GM23248 (cell line): ENCODE results near the gene CREBL2.

Experiments
- EZH2 ChIP-seq: fragments of 200-600 bp; sonication (generic); IDR thresholded peaks from 2 replicates; pipeline ENCODE4 v1.6.1; 2018; ENCODE audit warnings: antibody characterized with exemption, mild to moderate bottlenecking; ENCODE audit not compliant: insufficient read depth, poor library complexity, severe bottlenecking
- EZH2phosphoT487 ChIP-seq: fragments of 200-600 bp; sonication (generic); IDR thresholded peaks from 2 replicates; pipeline ENCODE4 v1.6.1; 2018; ENCODE audit warnings: antibody characterized with exemption, moderate library complexity, mild to moderate bottlenecking, low read depth; ENCODE audit not compliant: insufficient read depth

DNA sequence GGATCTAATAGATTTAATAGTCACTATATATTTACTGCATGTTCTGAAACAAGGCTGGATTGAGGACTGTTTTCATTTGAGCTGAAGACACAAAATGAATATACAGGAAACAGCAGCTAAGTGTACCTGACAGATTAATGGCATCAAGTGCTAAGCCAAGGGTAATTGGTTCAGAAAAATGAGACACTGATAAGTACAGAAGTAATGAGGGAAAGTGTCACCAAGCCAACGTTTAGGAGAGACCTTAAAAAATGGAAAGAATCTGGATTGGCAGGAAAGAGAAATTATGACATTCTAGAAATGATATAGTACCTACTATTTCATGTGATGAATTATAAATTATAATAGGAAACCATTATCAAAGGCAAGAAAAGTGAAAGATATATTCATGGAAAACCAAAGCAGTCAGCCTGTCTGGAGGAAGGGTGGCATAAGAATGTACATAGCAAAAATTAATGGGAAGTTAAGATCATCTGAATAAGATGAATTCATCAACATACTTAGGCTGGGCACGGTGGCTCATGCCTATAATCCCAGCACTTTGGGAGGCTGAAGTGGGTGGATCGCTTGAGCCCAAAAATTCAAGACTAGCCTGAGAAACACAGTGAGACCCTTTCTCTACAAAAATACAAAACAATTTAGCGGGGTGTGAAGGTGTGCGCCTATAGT lies 28.0 kb upstream of the CREBL2 start:
- no peak for TF ChIP-seq EZH2
- no peak for TF ChIP-seq EZH2phosphoT487
